Astrocyte (in vitro differentiated cells and primary cell): ENCODE data around the gene LRRC8D. TPM values are rescaled to one million over a fixed set of nuclear protein-coding genes. Genes with fewer than 3 reads are reported as not detected.

Source experiments
- DNase-seq: peaks from one replicate; pipeline ENCODE4 v3.0.0-alpha.2; 2010; ENCODE audit warnings: low read depth
- FAIRE-seq: peaks from 2 replicates; lab custom pipeline; 2011; peaks lifted over from hg19 to GRCh38; lab: Jason Lieb, UNC
- H2AFZ ChIP-seq: 2 replicates; pipeline ENCODE4 v1.6.0; 2012; ENCODE audit warnings: low read depth, low read length, inconsistent platforms
- H3K27ac ChIP-seq: 2 replicates; pipeline ENCODE4 v1.5.1; 2011; ENCODE audit warnings: low read depth, low read length, inconsistent platforms
- H3K27me3 ChIP-seq: 2 replicates; pipeline ENCODE4 v1.6.0; 2011; ENCODE audit warnings: low read length, inconsistent platforms; ENCODE audit not compliant: insufficient read depth
- H3K36me3 ChIP-seq: 2 replicates; pipeline ENCODE4 v1.5.1; 2011; ENCODE audit warnings: low read length, inconsistent platforms; ENCODE audit not compliant: insufficient read depth
- H3K4me1 ChIP-seq: 2 replicates; pipeline ENCODE4 v1.5.1; 2011; ENCODE audit warnings: low read length, inconsistent platforms; ENCODE audit not compliant: insufficient read depth
- H3K4me2 ChIP-seq: 2 replicates; pipeline ENCODE4 v1.6.0; 2012; ENCODE audit warnings: low read length, inconsistent platforms
- H3K4me3 ChIP-seq: 2 replicates; pipeline ENCODE4 v1.5.1; 2011; ENCODE audit warnings: low read depth, mild to moderate bottlenecking, low read length, inconsistent platforms; ENCODE audit not compliant: insufficient read depth
- H3K79me2 ChIP-seq: 2 replicates; pipeline ENCODE4 v1.6.0; 2012; ENCODE audit warnings: mild to moderate bottlenecking, low read length, inconsistent platforms; ENCODE audit not compliant: insufficient read depth
- H3K9ac ChIP-seq: 2 replicates; pipeline ENCODE4 v1.6.0; 2012; ENCODE audit warnings: mild to moderate bottlenecking, low read length, inconsistent platforms
- H3K9me3 ChIP-seq: 2 replicates; pipeline ENCODE4 v1.5.1; 2012; ENCODE audit warnings: low read depth, mild to moderate bottlenecking, low read length, inconsistent platforms; ENCODE audit not compliant: insufficient read depth
- H4K20me1 ChIP-seq: 2 replicates; pipeline ENCODE4 v1.6.0; 2012; ENCODE audit warnings: low read length, inconsistent platforms; ENCODE audit not compliant: insufficient read depth
- H3K27ac Mint-ChIP-seq: one replicate; pipeline ENCODE4 v1.8.0; 2021; ENCODE audit warnings: mild to moderate bottlenecking, mixed read lengths; ENCODE audit not compliant: unreplicated experiment
- H3K27me3 Mint-ChIP-seq: one replicate; pipeline ENCODE4 v1.8.0; 2021; ENCODE audit warnings: low read depth, mixed read lengths; ENCODE audit not compliant: unreplicated experiment
- H3K36me3 Mint-ChIP-seq: one replicate; pipeline ENCODE4 v1.8.0; 2021; ENCODE audit warnings: low read depth, mixed read lengths; ENCODE audit not compliant: unreplicated experiment
- H3K4me1 Mint-ChIP-seq: one replicate; pipeline ENCODE4 v1.8.0; 2021; ENCODE audit warnings: low read depth, mixed read lengths; ENCODE audit not compliant: unreplicated experiment
- H3K4me3 Mint-ChIP-seq: one replicate; pipeline ENCODE4 v1.8.0; 2021; ENCODE audit warnings: mild to moderate bottlenecking, moderate library complexity, mixed read lengths; ENCODE audit not compliant: unreplicated experiment
- H3K9me3 Mint-ChIP-seq: one replicate; pipeline ENCODE4 v1.8.0; 2021; ENCODE audit warnings: mild to moderate bottlenecking, mixed read lengths; ENCODE audit not compliant: unreplicated experiment
- CTCF ChIP-seq: IDR thresholded peaks from 2 replicates; pipeline ENCODE4 v1.5.1; 2011; ENCODE audit warnings: low read depth, mild to moderate bottlenecking, inconsistent platforms, low read length, moderate library complexity; ENCODE audit not compliant: insufficient read depth
- EZH2 ChIP-seq: IDR thresholded peaks from 2 replicates; pipeline ENCODE4 v1.6.1; 2012; ENCODE audit warnings: mild to moderate bottlenecking, low read length, inconsistent platforms; ENCODE audit not compliant: insufficient read depth
- total RNA-seq: library from RNA; stranded (reverse); gene quantifications from 2 replicates; pipeline ENCODE4 v1.2.1, GENCODE V29; 2021

Gene LRRC8D
- total RNA-seq, 1 donor from 2014 or later = 36.9 TPM

- Mint-ChIP-seq H3K27me3 (no peaks in the 10 kb centered on the region), H3K36me3 (no peaks in the 10 kb centered on the region), H3K9me3 (no peaks in the 10 kb centered on the region), H3K4me1 (peaks cover 19% of the 10 kb centered on the region), H3K27ac (no peak overlapping the region), H3K4me3 (no peak overlapping the region)
- Histone ChIP-seq H2AFZ (no peak overlapping the region), H3K9ac (no peak overlapping the region), H3K79me2 (no peaks in the 10 kb centered on the region), H3K4me2 (no peak overlapping the region), H3K4me1 (peaks cover 9% of the 10 kb centered on the region), H3K27me3 (no peaks in the 10 kb centered on the region), H4K20me1 (no peaks in the 10 kb centered on the region), H3K27ac (no peak overlapping the region), H3K36me3 (no peaks in the 10 kb centered on the region), H3K9me3 (no peaks in the 10 kb centered on the region), H3K4me3 (no peak overlapping the region)
- FAIRE-seq (no peak), DNase-seq (no peak)
- TF ChIP-seq CTCF (no peak), EZH2 (no peak)
Measured at GRCh38 chr1:89973471-89974127, 152.8 kb downstream of the LRRC8D start.

DNA sequence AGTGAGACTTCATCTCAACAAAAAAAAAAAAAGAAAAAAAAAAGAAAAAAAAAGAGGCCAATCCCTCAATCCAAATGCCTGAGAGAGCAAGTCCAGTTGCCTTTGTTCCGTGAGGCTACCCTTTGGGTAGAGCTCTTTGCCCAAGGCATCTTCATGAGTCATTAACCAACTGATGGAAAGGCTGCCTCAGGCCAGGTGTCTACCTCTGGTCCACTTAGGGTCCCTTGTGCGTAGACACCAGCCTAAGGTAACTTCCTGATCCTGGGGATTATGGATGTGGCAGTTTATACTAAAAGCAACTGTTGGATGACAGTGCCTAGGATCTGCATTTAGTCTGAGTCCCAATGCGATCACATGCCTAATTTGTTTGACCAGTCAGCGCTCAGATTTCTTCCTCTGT lies 153.4 kb downstream of the LRRC8D start:
- no peak overlapping the region for H3K27ac Mint-ChIP-seq
- no peak for TF ChIP-seq EZH2
- TF ChIP-seq CTCF = no peak
- FAIRE-seq (no peak), DNase-seq (no peak)
- H3K27me3 Mint-ChIP-seq = no peaks in the 10 kb centered on the region
- H3K4me1 ChIP-seq = peaks cover 9% of the 10 kb centered on the region
- H3K9ac ChIP-seq = no peak overlapping the region
- no peaks in the 10 kb centered on the region for H3K36me3 ChIP-seq
- H3K4me3 Mint-ChIP-seq = no peak overlapping the region
- H3K9me3 ChIP-seq = no peaks in the 10 kb centered on the region
- no peak overlapping the region for H3K4me3 ChIP-seq
- H2AFZ ChIP-seq = peak overlapping the region; percentile 12
- no peaks in the 10 kb centered on the region for H3K36me3 Mint-ChIP-seq
- H4K20me1 ChIP-seq = no peaks in the 10 kb centered on the region
- no peaks in the 10 kb centered on the region for H3K9me3 Mint-ChIP-seq
- H3K27ac ChIP-seq = no peak overlapping the region
- H3K79me2 ChIP-seq = no peaks in the 10 kb centered on the region
- H3K4me2 ChIP-seq = no peak overlapping the region
- no peaks in the 10 kb centered on the region for H3K27me3 ChIP-seq
- H3K4me1 Mint-ChIP-seq = peaks cover 19% of the 10 kb centered on the region
